Cardiac fibroblast (primary cell): ENCODE measurements around the gene DUSP28.

ENCODE experiments used
- DNase-seq, 2 donors: peaks; one replicate each; pipeline versions ENCODE4 v3.0.0 to v3.0.0-alpha.2; 2010; ENCODE audit warnings: low read depth in 2 of 2
- H3K4me3 ChIP-seq, 2 donors: replicated peaks in 1 of 2; 1 replicate in 1 of 2; 2 replicates in 1 of 2; pipeline ENCODE4 v1.5.1; 2011; ENCODE audit warnings: low read depth in 2 of 2, low read length in 2 of 2, mild to moderate bottlenecking in 2 of 2, moderate library complexity in 1 of 2
- CTCF ChIP-seq: IDR thresholded peaks from one replicate; pipeline ENCODE4 v1.5.1; 2011; ENCODE audit warnings: low read depth, mild to moderate bottlenecking, low read length, inconsistent platforms

DUSP28 gene

GRCh38 chr2:240556553-240557100 is 3.5 kb upstream of the DUSP28 start:
- DNase-seq, result peak; percentile 50 to 55
- H3K4me3 ChIP-seq, result no peak overlapping the region

DNA sequence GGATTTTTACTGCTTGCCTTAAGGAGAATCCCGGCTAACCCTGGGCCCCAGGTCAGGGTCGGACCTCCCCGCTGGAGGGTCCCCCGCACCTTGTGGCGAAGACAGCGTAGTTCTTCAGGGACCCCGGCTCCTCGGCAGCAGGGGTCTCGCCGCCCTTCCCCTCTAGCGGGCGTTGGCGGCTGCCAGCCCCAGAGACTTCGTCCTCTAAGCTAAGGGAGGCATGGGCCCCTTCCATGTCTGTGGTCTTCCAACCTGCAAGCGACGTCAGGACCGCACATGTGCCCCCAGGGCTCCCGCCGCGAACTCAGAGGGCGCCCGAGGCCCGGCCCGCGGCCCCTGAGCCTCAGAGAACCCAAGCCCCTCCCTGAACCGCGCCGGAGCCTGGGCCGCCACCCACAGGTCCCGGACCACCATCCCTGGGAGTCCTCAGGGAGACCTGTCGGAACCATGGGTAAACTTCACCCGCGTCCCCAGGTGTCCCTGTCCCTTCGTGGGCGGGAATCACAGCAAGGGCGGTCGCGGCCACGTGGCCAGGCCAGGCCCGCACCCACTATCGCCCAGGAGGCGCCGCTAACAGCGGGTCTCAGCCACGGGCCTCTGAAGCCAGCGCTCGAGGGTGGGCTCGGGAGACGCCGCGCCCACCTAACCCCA is 2.9 kb upstream of the DUSP28 start:
- no peak for DNase-seq
- H3K4me3 ChIP-seq, result peak overlapping the region; percentile 45 to 55
- TF ChIP-seq CTCF, result no peak

More at GRCh38 chr2:240556553-240557100, 3.5 kb upstream of the DUSP28 start:
- TF ChIP-seq CTCF, result peak; percentile 57

DNA sequence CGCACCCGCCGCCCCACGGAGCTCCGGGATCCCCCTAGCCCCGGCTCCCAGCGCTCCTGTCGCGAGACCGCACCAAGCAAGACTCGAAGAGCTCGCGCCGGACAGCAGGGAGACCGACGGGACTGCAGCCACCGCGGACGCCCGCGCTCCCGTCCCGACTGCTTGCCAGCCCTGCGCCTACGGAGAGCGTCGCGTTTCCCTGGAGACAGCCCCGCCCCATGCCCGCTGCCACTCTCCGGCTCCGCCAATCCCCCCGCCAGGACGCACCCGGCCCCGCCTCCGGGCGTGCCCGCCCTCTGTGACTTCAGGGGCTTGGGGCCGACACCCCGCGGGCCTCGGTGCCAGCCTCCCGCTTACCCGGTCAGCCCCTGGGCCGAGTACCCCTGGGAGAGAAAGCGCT is 2.3 kb upstream of the DUSP28 start, which contains the start of gene ANKMY1:
ANKMY1 (minus strand) TSS at position 181 of the 400 bp plus-strand sequence. CDS start 653 bp downstream, outside the sequence.
- peak; percentile 76 to 79 for DNase-seq

GRCh38 chr2:240558236-240558761 is 1.9 kb upstream of the DUSP28 start:
- H3K4me3 ChIP-seq, result peak overlapping the region; percentile 34 to 55
- no peak for TF ChIP-seq CTCF
- no peak for DNase-seq

More for the DNA sequence above, 2.3 kb upstream of the DUSP28 start, which contains the start of gene ANKMY1:
- TF ChIP-seq CTCF, result no peak
- peak within 1 kb of the TSS; percentile 45 to 55 for H3K4me3 ChIP-seq

- no peak overlapping the region for H3K4me3 ChIP-seq
- DNase-seq, result no peak
Measured at GRCh38 chr2:240559286-240559685, 871 bp upstream of the DUSP28 start.

More at GRCh38 chr2:240559286-240559685, 871 bp upstream of the DUSP28 start:
- TF ChIP-seq CTCF, result no peak
